Activated CD4-positive, alpha-beta memory T cell treated with anti-CD3 and anti-CD28 coated beads for 36 hours (primary cell): Measurements from ENCODE around the gene SLC25A13. TPM values are rescaled to one million over a fixed set of nuclear protein-coding genes. Genes with fewer than 3 reads are reported as not detected.

Experiments
- CTCF ChIA-PET: fragments of 350-600 bp; sonication (Branson Sonifier 250); formaldehyde crosslinking; loops from one replicate; lab custom pipeline; 2021; ENCODE audit warnings: antibody characterized with exemption, inconsistent platforms; lab: Charles Lee
- POLR2A ChIA-PET: fragments of 350-600 bp; sonication (Branson Sonifier 250); formaldehyde crosslinking; loops from one replicate; lab custom pipeline; 2021; ENCODE audit warnings: antibody characterized with exemption; lab: Charles Lee
- DNase-seq: peaks from one replicate; pipeline ENCODE4 v3.0.0-alpha.2; 2020
- H3K27ac Mint-ChIP-seq: one replicate; pipeline ENCODE4 v1.8.0; 2021; ENCODE audit warnings: mixed read lengths
- H3K27me3 Mint-ChIP-seq: one replicate; pipeline ENCODE4 v1.8.0; 2021; ENCODE audit warnings: mixed read lengths
- H3K36me3 Mint-ChIP-seq: one replicate; pipeline ENCODE4 v1.8.0; 2021; ENCODE audit warnings: mixed read lengths
- H3K4me1 Mint-ChIP-seq: one replicate; pipeline ENCODE4 v1.8.0; 2021; ENCODE audit warnings: low read depth, mixed read lengths
- H3K4me3 Mint-ChIP-seq: one replicate; pipeline ENCODE4 v1.8.0; 2021; ENCODE audit warnings: mild to moderate bottlenecking, mixed read lengths
- H3K9me3 Mint-ChIP-seq: one replicate; pipeline ENCODE4 v1.8.0; 2021; ENCODE audit warnings: mixed read lengths
- intact Hi-C: fragments of 100-400 bp; cut with micrococcal nuclease; formaldehyde crosslinking; loops from one replicate; pipeline ENCODE4 v1.15.1; 2023
- total RNA-seq, 2 experiments: library from RNA; stranded (reverse); gene quantifications; one replicate each; pipeline ENCODE4 v1.2.3, GENCODE V29; 2021

Gene SLC25A13
- total RNA-seq, 2 experiments from 2014 or later = 7.5 to 7.9 TPM

DNA sequence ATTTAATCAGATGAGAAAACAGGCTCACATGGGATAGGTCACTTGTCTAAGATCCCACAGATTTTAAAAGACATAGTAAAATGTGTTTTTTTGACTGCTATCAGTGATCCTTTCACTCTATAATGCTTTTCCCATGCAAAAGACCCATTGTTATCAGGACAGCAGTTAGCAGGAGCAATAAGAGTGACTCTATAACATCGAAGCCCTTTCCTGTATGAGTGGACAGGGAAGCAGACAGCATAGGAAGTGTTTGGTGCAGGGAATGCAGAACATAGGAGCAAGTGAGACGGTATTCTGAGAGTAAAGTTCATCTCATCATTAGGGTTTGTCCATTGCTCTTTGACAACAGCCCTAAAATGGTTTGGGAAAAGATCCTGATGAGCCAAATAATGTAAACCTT lies 68.5 kb downstream of the SLC25A13 start:
- Mint-ChIP-seq H3K27ac (no peak overlapping the region), H3K9me3 (peaks cover 25% of the 10 kb centered on the region), H3K27me3 (no peaks in the 10 kb centered on the region), H3K4me1 (no peaks in the 10 kb centered on the region), H3K4me3 (no peak overlapping the region), H3K36me3 (peaks cover 30% of the 10 kb centered on the region)
- CTCF ChIA-PET = no interaction called here
- DNase-seq = no peak
- POLR2A ChIA-PET = no interaction called here
- intact Hi-C loops = no loop called here

DNA sequence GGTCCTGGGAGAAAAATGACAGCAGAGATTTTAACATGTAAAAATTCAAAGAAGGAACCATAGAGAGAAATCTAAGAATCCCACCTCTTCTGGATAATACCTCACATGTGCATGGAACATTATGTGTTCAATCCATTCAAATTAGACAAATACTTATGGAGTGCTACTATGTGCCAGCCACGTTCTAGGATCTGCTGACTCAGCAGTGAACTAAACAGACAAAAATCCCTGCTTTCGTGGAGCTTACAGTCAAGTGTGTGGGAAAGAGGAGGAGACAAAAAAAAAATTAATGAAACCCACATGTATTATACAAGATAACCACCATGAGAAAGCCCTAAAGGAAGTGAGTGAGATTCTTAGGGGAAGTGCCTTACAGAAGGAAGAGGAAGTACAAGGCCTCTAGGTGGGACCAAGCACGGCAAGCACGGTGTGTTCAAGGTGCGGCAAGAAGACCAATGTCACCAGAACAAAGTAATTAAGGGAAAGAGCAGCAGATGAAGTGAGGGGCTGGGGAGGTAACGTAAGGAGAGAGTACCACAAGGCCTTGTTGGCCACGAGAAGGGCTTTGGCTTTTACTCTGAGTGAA lies 71.0 kb downstream of the SLC25A13 start:
- POLR2A ChIA-PET = no interaction called here
- intact Hi-C loops = no loop called here

DNA sequence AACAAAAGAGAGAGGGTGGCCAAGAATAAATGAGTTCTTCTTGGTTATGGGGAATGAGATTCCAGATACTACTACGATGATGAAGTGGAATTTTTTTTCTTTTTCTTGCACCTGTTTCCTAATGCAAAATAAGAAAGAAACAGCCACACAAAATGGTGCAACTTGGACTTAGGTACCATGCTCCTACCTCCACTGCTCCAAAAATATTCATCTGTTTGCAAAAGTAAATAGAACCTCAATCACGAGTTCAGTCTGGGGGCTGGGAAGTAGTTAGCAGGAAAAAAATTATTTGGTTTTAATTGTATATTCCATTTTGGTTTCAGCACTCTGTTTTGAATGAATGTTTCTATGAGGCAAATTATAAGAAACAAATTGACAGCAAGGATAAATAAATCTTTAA lies 73.5 kb downstream of the SLC25A13 start:
- H3K27me3 Mint-ChIP-seq = no peaks in the 10 kb centered on the region
- DNase-seq = no peak
- CTCF ChIA-PET = no interaction called here
- H3K27ac Mint-ChIP-seq = no peak overlapping the region
- H3K4me3 Mint-ChIP-seq = no peak overlapping the region
- H3K9me3 Mint-ChIP-seq = no peaks in the 10 kb centered on the region
- H3K4me1 Mint-ChIP-seq = no peaks in the 10 kb centered on the region
- H3K36me3 Mint-ChIP-seq = peaks cover 6% of the 10 kb centered on the region
- POLR2A ChIA-PET = no interaction called here
- intact Hi-C loops = no loop called here

More for the DNA sequence above, 71.0 kb downstream of the SLC25A13 start:
- Mint-ChIP-seq H3K27me3 (no peaks in the 10 kb centered on the region), H3K27ac (no peak overlapping the region), H3K36me3 (peaks cover 7% of the 10 kb centered on the region), H3K4me3 (no peak overlapping the region), H3K4me1 (no peaks in the 10 kb centered on the region), H3K9me3 (peaks cover under 1% of the 10 kb centered on the region)
- CTCF ChIA-PET = no interaction called here
- no peak for DNase-seq

DNA sequence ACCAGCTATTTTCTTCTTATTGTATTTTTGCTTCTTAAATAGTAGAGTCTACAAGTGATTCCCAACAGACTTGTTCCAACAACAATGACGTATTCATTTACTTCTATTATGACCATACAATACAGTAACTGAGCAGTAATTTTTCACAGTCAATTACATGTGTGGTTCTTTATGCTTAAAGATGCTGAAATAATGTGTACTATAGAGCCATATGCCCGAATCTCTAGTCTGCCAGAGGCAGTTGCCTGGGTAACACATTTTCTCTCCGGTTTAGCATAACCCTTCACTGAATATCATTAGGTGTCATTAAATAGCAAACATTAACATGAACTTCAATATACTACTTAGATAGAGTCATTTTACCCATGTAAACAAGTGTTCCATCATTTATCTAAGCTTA lies 75.0 kb downstream of the SLC25A13 start:
- no peaks in the 10 kb centered on the region for H3K4me1 Mint-ChIP-seq
- no peak for DNase-seq
- no peaks in the 10 kb centered on the region for H3K27me3 Mint-ChIP-seq
- intact Hi-C loops = no loop called here
- H3K36me3 Mint-ChIP-seq = peaks cover under 1% of the 10 kb centered on the region
- ChIA-PET POLR2A (no interaction called here), CTCF (no interaction called here)
- no peaks in the 10 kb centered on the region for H3K9me3 Mint-ChIP-seq
- H3K27ac Mint-ChIP-seq = no peak overlapping the region
- H3K4me3 Mint-ChIP-seq = no peak overlapping the region

DNA sequence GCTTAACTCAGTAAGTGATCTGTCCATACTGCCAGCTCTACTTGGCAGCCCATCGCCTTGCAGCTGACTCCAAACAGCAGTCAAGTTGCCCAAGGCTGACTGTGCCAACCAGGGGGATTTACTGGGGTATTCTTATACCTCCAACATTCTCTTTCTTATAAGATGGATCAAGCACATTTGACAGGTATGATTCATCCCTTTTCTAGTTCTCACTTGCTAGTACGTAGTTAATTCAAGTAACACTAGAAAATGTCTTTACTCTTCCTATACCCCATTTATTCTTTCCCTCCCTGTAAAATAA lies 77.0 kb downstream of the SLC25A13 start:
- H3K36me3 Mint-ChIP-seq = no peaks in the 10 kb centered on the region
- POLR2A ChIA-PET = no interaction called here
- no peak for DNase-seq
- intact Hi-C loops = no loop called here
- no peak overlapping the region for H3K27ac Mint-ChIP-seq
- H3K4me3 Mint-ChIP-seq = no peak overlapping the region
- no peaks in the 10 kb centered on the region for H3K4me1 Mint-ChIP-seq
- CTCF ChIA-PET = no interaction called here
- no peaks in the 10 kb centered on the region for H3K27me3 Mint-ChIP-seq
- no peaks in the 10 kb centered on the region for H3K9me3 Mint-ChIP-seq

DNA sequence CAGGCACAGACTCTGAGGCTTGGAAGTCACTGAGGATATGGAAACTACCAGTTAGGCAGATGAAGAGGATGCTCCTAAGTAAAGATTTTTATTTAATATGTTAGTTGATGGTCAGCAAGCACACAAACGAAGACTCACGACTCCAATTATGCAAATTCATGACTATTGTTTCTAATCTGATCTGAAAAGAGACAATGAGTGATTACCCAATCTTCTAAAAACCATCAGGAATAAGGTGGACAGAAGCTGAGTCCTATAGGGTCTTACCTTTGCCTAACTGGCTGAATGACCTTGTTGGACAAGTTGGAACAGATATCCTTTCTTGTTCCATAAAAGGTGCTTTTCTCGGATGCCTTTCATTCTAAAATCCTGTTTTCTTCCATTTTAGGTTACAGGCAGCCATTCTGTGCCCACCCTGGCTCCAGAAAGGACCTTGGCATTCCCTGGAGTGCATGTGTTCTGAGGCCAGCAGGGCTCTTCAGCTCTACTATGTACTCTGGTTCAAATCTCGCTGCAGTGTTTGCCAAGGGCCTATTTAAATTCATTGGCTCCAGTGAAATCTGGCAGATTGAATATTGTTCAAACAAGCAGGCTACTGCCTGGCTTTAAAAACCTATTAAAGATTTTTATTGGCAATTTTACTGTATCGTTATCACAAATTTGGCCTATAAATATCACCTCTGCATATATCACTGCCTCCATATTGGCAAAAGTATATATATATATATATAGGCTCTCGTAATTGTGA lies 77.5 kb downstream of the SLC25A13 start:
- no peaks in the 10 kb centered on the region for H3K9me3 Mint-ChIP-seq
- CTCF ChIA-PET = no interaction called here
- H3K27me3 Mint-ChIP-seq = no peaks in the 10 kb centered on the region
- no peak overlapping the region for H3K27ac Mint-ChIP-seq
- no peaks in the 10 kb centered on the region for H3K36me3 Mint-ChIP-seq
- POLR2A ChIA-PET = no interaction called here
- no peak overlapping the region for H3K4me3 Mint-ChIP-seq
- H3K4me1 Mint-ChIP-seq = no peaks in the 10 kb centered on the region
- intact Hi-C loops = no loop called here
- DNase-seq = no peak

- intact Hi-C loops = no loop called here
- Mint-ChIP-seq H3K9me3 (no peaks in the 10 kb centered on the region), H3K27ac (no peak overlapping the region), H3K4me1 (no peaks in the 10 kb centered on the region), H3K27me3 (no peaks in the 10 kb centered on the region), H3K4me3 (no peak overlapping the region), H3K36me3 (no peaks in the 10 kb centered on the region)
- ChIA-PET CTCF (no interaction called here), POLR2A (no interaction called here)
- DNase-seq = no peak
Observed at GRCh38 chr7:96243241-96243640, 78.7 kb downstream of the SLC25A13 start.

DNA sequence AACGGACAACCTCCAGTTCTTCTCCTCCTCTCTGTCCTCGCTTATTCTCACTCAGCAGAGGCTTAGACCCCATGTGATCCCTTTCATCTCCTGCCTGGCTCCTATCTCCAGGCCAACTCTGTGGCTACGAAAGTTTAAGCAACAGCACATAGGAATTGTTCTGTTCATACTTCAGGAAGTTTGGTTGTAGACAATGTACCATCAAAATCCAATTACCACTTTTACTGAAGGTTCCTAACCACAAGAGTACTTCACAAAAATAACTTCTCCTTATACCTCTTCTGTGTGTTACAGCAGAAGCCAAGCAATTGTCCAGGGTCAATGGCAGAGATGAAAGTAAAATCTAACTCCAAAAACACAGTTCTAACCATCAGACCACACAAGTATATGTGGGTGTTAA lies 80.0 kb downstream of the SLC25A13 start:
- DNase-seq = no peak

GRCh38 chr7:96238976-96239766 lies 82.7 kb downstream of the SLC25A13 start:
- DNase-seq = no peak
- Mint-ChIP-seq H3K9me3 (no peaks in the 10 kb centered on the region), H3K27me3 (no peaks in the 10 kb centered on the region), H3K27ac (no peak overlapping the region), H3K36me3 (peaks cover 3% of the 10 kb centered on the region), H3K4me1 (peaks cover 3% of the 10 kb centered on the region), H3K4me3 (no peak overlapping the region)
- ChIA-PET CTCF (no interaction called here), POLR2A (no interaction called here)
- intact Hi-C loops = no loop called here

More for the DNA sequence above, 80.0 kb downstream of the SLC25A13 start:
- Mint-ChIP-seq H3K36me3 (no peaks in the 10 kb centered on the region), H3K4me3 (no peak overlapping the region), H3K4me1 (no peaks in the 10 kb centered on the region), H3K9me3 (no peaks in the 10 kb centered on the region), H3K27ac (no peak overlapping the region), H3K27me3 (no peaks in the 10 kb centered on the region)
- CTCF ChIA-PET = no interaction called here
- POLR2A ChIA-PET = no interaction called here
- intact Hi-C loops = no loop called here

DNA sequence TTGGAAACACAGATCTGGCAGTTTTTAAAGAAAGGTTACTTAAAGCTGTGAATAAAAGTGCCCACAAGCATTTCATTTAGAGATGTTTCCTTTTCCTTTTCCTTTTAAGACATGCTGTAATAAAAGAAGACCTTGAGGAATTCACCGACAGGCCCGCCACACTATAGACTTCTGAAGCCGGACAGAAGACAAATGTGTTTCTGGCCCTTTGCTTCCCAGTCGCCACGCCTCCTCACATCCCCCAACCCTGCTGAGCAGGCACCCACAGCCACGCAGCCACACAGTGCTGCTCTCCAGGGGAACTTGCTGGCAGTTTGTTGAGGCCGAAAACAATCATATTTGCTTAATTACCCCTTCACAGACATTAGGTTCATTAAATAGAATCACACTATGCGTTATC lies 83.4 kb downstream of the SLC25A13 start:
- Mint-ChIP-seq H3K4me1 (peaks cover 3% of the 10 kb centered on the region), H3K4me3 (no peak overlapping the region), H3K27me3 (no peaks in the 10 kb centered on the region), H3K27ac (no peak overlapping the region), H3K36me3 (peaks cover 5% of the 10 kb centered on the region), H3K9me3 (no peaks in the 10 kb centered on the region)
- ChIA-PET CTCF (no interaction called here), POLR2A (no interaction called here)
- intact Hi-C loops = no loop called here
- DNase-seq = no peak

DNA sequence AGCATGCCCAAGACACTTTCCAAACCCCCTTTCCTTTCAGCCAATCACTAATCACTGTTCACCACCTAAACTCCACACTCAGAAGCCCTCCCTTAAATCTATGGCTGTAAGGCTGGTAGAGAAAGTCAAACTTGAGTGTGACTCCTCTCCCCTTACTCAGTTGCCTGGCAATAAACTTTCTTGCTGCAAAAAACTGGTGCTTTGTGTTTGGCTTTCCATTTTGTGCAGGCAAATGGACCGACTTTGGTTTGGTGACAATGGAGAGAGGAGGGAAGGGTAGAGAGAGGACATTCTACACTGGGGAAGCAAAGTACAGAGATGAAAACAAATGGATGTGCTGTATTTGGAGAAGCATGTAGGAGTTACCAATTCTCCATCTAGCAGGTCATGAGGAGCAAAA lies 84.9 kb downstream of the SLC25A13 start:
- ChIA-PET POLR2A (no interaction called here), CTCF (no interaction called here)
- no peak for DNase-seq
- Mint-ChIP-seq H3K4me3 (no peak overlapping the region), H3K36me3 (peaks cover 9% of the 10 kb centered on the region), H3K27me3 (no peaks in the 10 kb centered on the region), H3K4me1 (peaks cover 3% of the 10 kb centered on the region), H3K27ac (no peak overlapping the region), H3K9me3 (no peaks in the 10 kb centered on the region)
- intact Hi-C loops = no loop called here

DNA sequence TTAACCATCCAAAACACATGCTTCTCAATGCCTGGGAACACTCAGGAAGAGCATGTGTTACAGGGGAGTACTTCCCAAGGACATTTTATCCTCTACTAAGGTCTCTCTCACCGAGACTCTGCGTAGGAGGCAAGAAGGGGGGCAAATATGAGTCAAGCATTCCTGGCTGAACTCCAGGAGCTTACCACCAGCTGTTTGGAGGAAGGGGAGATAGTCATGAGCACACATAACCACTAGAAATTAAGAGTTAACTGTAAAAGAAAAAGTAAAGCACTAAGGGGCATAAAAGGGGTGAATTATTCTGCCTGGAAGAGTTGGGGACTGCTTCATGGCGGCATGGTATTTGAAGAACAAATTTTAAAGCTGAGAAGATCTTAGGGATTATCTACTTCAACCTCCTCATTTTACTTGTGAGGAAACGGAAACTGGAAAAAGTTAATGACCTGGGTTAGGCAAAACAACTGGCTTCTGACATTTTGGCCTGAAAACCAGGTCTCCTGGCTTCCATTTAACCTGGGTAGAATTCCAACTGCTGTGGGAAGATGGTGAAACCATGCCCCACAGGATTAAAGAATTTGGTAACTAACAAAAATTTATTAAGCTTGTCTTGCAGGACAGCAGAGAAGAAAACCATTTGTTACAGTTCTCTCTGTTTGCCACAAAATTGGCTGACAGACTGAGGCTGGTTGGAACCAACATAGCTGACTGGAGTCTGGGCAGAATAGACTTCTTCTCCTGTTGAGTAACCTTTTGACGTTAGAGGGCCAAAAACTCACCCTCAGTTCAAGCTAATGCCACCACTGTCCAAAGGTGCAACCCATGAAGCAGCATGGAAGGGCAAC lies 85.5 kb downstream of the SLC25A13 start:
- intact Hi-C loops = no loop called here
- no peak overlapping the region for H3K27ac Mint-ChIP-seq
- CTCF ChIA-PET = no interaction called here
- H3K36me3 Mint-ChIP-seq = peaks cover 12% of the 10 kb centered on the region
- no peak overlapping the region for H3K4me3 Mint-ChIP-seq
- no peak for DNase-seq
- peaks cover 3% of the 10 kb centered on the region for H3K4me1 Mint-ChIP-seq
- H3K27me3 Mint-ChIP-seq = no peaks in the 10 kb centered on the region
- H3K9me3 Mint-ChIP-seq = no peaks in the 10 kb centered on the region
- POLR2A ChIA-PET = no interaction called here
